Testis (tissue), 2 donors: ENCODE results near the gene TXLNB.

ENCODE experiments used
- CTCF ChIP-seq, 3 experiments: fragments of 450-650 bp in 2 of 3; fragments of 200-600 bp in 1 of 3; sonication (generic) in 1 of 3; IDR thresholded peaks; one replicate each; pipeline ENCODE4 v1.5.1; 2016 to 2019; ENCODE audit warnings: antibody characterized with exemption in 3 of 3, mild to moderate bottlenecking in 2 of 3, moderate library complexity in 1 of 3
- POLR2A ChIP-seq: fragments of 450-650 bp; IDR thresholded peaks from one replicate; pipeline ENCODE4 v1.6.1; 2017; ENCODE audit warnings: antibody characterized with exemption, mild to moderate bottlenecking, moderate library complexity

DNA sequence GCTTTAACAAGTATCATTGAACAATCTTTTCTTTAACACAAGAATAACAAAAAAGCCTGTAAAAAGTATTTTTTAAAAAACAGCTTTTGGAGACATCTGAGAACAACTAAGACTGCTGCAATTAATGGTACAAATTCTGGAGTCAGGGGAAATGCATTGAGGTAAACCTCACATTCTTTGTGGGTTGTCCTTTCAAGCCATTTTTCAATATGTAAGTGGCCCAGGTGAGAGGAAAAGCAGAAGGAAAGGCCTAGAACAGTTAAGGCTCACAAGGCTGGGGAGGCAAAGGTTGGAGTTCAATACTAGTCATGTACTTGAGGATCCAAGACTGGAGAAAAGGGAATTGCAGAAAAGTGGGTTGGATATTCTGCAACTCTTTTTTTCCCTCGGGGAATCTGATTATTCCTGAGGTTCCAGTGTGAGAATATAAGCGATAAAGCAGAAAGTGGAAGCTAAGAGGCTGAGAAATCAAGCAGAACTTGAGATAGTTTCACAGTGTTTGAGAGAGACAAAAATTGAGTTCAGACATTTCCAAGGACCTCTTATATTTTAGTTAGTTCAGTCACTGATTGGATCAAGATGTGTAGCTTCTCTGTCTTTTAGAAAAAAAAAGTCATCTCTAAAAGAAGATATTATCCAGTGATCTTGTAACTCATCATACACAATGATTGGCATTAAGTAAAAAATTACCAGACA lies 25.0 kb upstream of the TXLNB start:
- TF ChIP-seq CTCF (IDR thresholded peaks at IDR 0.05) (no peak), POLR2A (no peak)
